CD4-positive, alpha-beta T cell treated with Interleukin-17A for 1 hour (primary cell): ENCODE measurements around the gene SNRPD3.
"Not testable (repeated sequence)": the region's sequence is repeated elsewhere in the genome, so short reads cannot be mapped to it uniquely, and the experiment has no call there.

Source experiments
- DNase-seq: peaks from one replicate; pipeline ENCODE4 v3.0.0-alpha.2; 2020

Gene SNRPD3

GRCh38 chr22:24555165-24556039 is at the start of gene SNRPD3:
Gene SNRPD3 (plus strand): TSS chr22:24555999. CDS start chr22:24557675, 1,676 bp downstream.
- DNase-seq = peak; percentile 100

- DNase-seq = no peak
Observed at GRCh38 chr22:24506802-24507438, 48.9 kb upstream of the SNRPD3 start.

- DNase-seq = no peak
Observed at GRCh38 chr22:24507716-24508115, 48.1 kb upstream of the SNRPD3 start.

- DNase-seq = no peak
Observed at GRCh38 chr22:24510637-24511625, 44.9 kb upstream of the SNRPD3 start.

GRCh38 chr22:24512043-24512442 is 43.8 kb upstream of the SNRPD3 start:
- no peak for DNase-seq

- DNase-seq = no peak
Observed at GRCh38 chr22:24513378-24514240, 42.2 kb upstream of the SNRPD3 start.

- no peak for DNase-seq
Observed at GRCh38 chr22:24514241-24515026, 41.4 kb upstream of the SNRPD3 start.

GRCh38 chr22:24515027-24515338 is 40.8 kb upstream of the SNRPD3 start:
- no peak for DNase-seq

GRCh38 chr22:24516301-24516737 is 39.5 kb upstream of the SNRPD3 start:
- DNase-seq = no peak

GRCh38 chr22:24517446-24517845 is 38.4 kb upstream of the SNRPD3 start:
- no peak for DNase-seq

GRCh38 chr22:24518228-24518627 is 37.6 kb upstream of the SNRPD3 start:
- DNase-seq = no peak

GRCh38 chr22:24518771-24519485 is 36.9 kb upstream of the SNRPD3 start:
- DNase-seq = no peak

GRCh38 chr22:24519496-24519895 is 36.3 kb upstream of the SNRPD3 start:
- DNase-seq = no peak

GRCh38 chr22:24521791-24522245 is 34.0 kb upstream of the SNRPD3 start:
- peak; percentile 51 for DNase-seq

GRCh38 chr22:24523873-24524272 is 31.9 kb upstream of the SNRPD3 start:
- DNase-seq = no peak

GRCh38 chr22:24525416-24526037 is 30.3 kb upstream of the SNRPD3 start:
- DNase-seq = peak; percentile 82

GRCh38 chr22:24526191-24526590 is 29.6 kb upstream of the SNRPD3 start:
- no peak for DNase-seq

- DNase-seq = no peak
Observed at GRCh38 chr22:24529898-24530297, 25.9 kb upstream of the SNRPD3 start.

GRCh38 chr22:24530968-24531367 is 24.8 kb upstream of the SNRPD3 start:
- not testable (repeated sequence) for DNase-seq

- DNase-seq = no peak
Observed at GRCh38 chr22:24532075-24532474, 23.7 kb upstream of the SNRPD3 start.
